HG03066 (cell line): ENCODE data around the gene SSR3.

Experiments
- ATAC-seq: cut with Tn5 transposase; IDR thresholded peaks from one replicate; pipeline ENCODE4 v1.9.1; 2021; ENCODE audit warnings: low read depth; ENCODE audit not compliant: unreplicated experiment

Gene SSR3

GRCh38 chr3:156539802-156540201 lies 15.1 kb downstream of the SSR3 start:
- no peak for ATAC-seq

- no peak for ATAC-seq
These were observed 15.9 kb downstream of the SSR3 start for GRCh38 chr3:156539051-156539450.

DNA sequence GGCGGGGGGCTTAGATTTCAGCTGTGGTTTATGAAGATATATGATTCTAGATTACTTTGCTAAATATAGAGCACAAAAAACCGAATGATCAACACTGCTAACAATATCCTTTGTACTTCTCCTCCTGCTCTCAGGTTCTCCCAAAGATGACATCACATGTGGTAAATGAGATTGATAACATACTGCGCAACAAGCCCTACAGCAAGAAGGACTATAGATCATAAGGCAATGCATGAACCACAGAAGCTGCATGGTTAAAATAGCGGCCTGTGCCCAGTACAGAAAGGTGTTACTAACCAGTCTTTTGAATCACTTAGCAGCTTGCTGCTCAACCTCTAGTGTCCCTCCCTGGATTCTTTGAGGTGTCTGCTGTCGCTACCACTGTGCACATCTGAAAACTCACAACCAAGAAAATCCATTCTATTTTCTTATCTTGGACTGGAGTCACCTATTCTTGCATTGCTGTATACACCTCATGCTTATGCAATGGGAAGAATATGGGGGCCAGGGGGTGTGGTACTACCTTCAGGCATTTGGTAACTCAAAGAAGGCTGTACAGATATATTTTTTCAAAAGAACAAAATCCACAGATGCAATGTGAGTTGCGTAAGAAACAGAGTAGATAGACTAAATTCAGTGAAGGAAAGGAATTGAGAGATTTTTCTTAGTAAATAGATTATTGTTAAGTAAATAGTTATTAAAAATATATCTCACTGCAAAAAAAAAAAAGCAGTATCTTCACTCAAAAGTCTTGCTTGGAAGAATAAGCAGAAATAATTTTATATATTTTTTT lies 18.2 kb downstream of the SSR3 start:
- ATAC-seq, result no peak

DNA sequence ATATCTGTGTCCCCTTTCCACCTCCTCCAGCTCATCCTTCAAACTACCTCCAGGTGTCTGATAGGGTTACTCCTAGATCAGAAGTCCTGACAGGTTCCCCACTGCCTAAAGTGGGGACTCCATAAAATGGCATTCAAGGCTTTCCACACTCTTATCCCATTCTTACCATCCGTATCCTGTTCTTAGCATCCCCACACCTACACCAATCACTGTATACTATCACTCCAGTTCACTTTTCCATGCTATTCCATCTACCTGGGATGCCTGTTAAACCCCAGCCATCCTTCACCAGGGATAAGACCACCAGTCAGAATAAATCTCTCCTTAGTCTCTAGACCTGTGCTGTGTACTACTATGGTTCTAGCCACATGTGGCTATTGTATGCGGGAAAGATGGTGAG lies 19.1 kb downstream of the SSR3 start:
- no peak for ATAC-seq

DNA sequence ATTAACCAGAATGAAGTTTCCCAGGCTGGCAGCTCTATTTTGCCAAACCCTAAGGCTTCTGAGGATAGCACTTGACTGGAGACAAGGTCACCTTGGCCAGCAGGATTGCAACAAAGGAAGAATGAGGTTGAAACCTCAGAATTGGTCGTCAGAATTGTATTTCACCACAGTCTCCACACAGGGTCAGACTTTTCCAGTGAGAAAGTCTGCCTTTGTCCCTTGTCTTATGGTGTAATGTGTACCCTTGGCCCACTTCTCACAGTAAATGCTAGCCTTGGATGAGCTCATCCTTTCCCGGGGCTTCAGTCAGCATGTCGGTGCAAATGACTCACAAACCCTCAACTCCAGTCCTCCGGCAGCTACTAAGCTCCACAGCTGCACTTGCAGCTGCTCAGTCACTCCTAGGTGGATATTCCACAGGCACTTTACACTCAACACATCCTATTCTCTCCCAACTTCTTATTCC lies 19.7 kb downstream of the SSR3 start:
- ATAC-seq, result no peak

DNA sequence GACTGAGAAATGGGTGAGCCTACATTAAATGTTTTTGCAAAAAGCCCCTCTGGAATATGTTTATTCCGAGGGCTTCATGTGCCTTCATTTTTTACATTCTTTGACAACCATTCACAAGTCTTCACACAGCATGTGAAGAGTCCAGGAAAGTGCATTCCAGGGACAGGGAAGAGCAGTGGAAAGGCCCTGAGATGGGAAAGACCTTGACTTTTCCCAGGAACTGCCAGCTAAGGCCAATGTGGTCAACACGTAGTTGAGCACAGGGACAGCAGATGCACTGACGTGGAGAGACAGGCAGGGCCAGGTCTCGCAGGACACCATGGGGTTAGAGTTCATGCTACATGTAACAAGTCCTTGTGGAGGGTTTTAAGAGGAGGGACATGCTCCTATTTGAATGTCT lies 21.7 kb downstream of the SSR3 start:
- no peak for ATAC-seq

GRCh38 chr3:156532730-156533129 lies 22.2 kb downstream of the SSR3 start:
- ATAC-seq, result no peak

DNA sequence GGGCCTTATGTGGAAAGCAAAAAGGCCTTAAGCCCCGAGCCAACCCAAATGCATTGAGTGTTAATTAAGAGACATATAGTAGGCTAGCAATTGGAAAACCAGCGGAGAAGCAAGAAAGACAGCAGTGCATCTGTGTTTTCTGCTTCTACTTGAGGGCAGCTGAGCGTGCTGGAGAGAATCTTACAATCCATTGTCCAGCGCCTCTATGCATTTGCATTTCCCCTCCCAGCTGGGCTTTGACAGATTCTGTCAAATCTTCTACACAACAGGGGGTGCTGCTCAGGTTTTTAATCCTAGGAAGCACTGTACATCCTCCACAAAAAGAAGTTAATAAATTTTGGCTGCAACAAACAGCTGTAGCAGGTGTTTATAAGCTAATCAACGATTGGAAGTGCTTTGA lies 23.9 kb downstream of the SSR3 start:
- no peak for ATAC-seq

- ATAC-seq, result no peak
These were observed 27.9 kb downstream of the SSR3 start for GRCh38 chr3:156527060-156527459.

- ATAC-seq, result no peak
These were observed 29.1 kb downstream of the SSR3 start for GRCh38 chr3:156525808-156526207.

- no peak for ATAC-seq
These were observed 32.2 kb downstream of the SSR3 start for GRCh38 chr3:156522673-156523072.

- ATAC-seq, result peak; percentile 62
These were observed 35.2 kb downstream of the SSR3 start for GRCh38 chr3:156519758-156520162.

- no peak for ATAC-seq
These were observed 36.2 kb downstream of the SSR3 start for GRCh38 chr3:156518726-156519125.

DNA sequence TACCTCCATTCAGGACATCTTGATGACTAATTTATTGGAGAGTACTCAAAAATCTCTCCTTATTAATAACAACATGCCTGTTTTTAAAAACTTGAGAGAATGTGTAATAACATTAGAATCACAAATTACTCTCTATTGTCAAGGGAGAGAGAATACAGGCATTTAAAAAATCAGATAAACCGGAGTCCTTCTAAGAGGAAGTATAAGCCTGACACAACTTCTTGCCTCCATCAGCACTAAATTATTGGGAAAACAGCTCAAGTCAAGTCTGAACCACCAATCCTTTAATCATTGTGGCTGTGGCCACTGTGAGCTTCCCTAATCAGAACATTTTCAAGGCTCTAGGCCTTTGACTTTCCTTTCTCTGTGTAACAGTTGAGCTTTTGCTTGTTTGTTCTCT lies 38.0 kb downstream of the SSR3 start:
- no peak for ATAC-seq

GRCh38 chr3:156516284-156516683 lies 38.6 kb downstream of the SSR3 start:
- ATAC-seq, result no peak

DNA sequence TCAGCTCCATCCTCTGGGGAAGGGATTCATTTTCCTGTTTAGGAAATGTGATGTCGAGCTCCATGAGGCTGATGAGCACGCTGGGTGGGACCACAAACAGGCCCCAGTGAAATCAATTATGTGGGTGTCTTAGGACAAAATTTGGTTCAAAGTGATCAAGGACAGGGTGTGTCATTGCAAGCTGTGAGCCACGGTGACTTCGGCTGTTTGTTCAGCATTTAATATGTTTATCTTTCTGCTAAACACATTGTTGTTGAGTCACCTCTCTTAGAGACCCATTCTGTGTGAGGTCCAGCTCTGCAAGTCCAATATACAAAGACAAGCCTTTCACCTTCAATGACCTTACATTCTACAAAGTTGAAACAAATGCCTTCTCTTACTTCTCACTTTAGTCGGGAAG lies 41.3 kb downstream of the SSR3 start:
- no peak for ATAC-seq

- no peak for ATAC-seq
These were observed 42.8 kb downstream of the SSR3 start for GRCh38 chr3:156511987-156512677.

DNA sequence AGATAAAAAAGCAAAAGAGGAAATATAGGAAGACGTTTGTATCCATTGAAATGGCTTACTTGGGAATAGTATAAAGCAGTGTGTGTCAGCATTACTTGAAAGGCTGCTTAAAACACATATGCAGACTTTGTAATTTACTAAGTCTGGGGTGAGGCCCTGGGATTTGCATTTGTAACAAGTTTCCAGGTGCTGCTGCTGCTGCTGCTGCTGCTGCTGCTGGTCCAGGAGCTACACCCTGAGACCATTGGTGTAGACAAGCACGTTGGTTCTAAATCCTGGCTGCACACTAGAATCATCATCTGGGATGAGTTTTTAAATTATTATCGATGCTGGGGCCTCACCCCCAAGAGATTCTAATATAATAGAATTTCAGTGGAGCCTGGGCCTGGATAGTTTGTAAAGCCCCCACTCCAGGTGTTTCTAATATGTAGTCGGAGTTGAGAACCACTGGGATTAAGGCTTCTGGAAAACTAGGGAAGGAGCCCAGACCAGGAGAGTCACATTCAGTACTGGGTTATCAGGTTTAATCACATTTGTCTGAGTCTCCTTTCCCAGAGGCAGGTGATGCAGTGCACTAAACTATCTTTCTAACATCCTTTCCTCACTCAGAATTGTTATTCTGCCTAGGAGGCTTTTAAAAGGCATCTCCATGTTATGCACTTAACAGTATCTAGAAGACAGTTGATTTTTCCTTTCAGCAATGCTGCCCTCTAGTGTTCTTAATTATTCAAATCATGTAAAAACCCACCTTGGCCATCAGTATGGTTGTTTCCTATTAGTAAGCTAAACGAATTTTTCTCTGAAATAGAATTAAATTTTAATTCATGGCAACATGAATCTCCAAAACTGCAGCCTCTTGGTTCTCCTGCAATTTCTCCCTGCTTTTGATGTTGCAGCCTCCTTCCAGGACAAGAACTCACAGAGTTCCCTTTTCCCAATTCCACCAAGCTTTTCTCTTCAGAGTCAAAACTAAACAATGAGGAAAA lies 45.4 kb downstream of the SSR3 start:
- peak; percentile 78 for ATAC-seq

GRCh38 chr3:156507285-156507684 lies 47.6 kb downstream of the SSR3 start:
- ATAC-seq, result no peak

DNA sequence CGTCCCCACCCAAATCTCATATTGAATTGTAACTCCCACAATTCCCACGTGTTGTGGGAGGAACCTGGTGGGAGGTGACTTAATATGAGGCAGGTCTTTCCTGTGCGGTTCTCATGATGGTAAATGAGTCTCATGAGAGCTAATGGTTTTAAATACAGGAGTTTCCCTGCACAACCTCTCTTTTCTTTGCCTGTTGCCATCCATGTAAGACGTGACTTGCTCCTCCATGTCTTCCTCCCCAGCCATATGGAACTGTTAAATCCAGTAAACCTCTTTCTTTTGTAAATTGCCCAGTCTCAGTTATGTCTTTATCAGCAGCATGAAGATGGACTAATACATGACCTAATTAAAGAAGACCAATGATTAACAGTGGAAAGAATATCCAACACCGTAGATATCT lies 56.6 kb downstream of the SSR3 start:
- no peak for ATAC-seq

DNA sequence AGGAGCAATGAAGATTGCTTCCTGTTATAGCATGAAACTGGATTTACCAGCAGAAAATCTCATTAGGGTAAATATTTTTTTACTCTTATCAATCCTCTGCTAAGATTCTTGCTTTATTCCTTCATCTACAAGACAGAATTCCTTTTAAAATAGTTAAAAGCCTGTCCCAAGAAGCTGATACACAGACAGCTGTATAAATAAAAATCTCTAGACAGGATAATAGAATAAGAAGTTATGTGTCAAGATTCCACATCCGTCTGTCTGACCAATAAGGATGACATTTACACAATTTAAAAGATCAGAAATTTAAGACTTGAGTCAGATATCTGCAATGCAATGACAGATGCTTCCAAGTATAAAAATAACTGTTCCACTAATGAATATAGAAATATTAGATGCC lies 57.6 kb downstream of the SSR3 start:
- ATAC-seq, result no peak
